ENCODE data around the gene MRPL16. TPM values are rescaled to one million over a fixed set of nuclear protein-coding genes. Genes with fewer than 3 reads are reported as not detected.

MRPL16 gene
- polyA plus RNA-seq, 2 donors, result 44.8 to 58.1 TPM

GRCh38 chr11:59815754-59816153 is 5.2 kb upstream of the MRPL16 start:
- 90 to 96% methylated on average over 1 of the region's 1 CpG for whole genome bisulfite sequencing, 2 donors
- H3K36me3 ChIP-seq (ENCODE audit: control insufficient read depth in 2 of 2, insufficient read depth in 2 of 2, low read length in 1 of 2), result no peaks in the 10 kb centered on the region
- no peak overlapping the region for H3K27ac ChIP-seq (ENCODE audit: low read depth in 2 of 2, low read length in 1 of 2)
- no peaks in the 10 kb centered on the region for H3K27me3 ChIP-seq (ENCODE audit: control insufficient read depth in 1 of 2, insufficient read depth in 2 of 2, low read length in 2 of 2)
- H3K4me1 ChIP-seq (ENCODE audit: control insufficient read depth in 2 of 2, insufficient read depth in 2 of 2, low read length in 1 of 2), result no peaks in the 10 kb centered on the region
- no peaks in the 10 kb centered on the region for H3K9me3 ChIP-seq (ENCODE audit: control insufficient read depth in 2 of 2, insufficient read depth in 1 of 2, low read depth in 1 of 2, low read length in 1 of 2)
- no peak overlapping the region for H3K4me3 ChIP-seq (ENCODE audit: low read depth in 1 of 2, low read length in 2 of 2)

- no peaks in the 10 kb centered on the region for H3K36me3 ChIP-seq (ENCODE audit: control insufficient read depth in 2 of 2, insufficient read depth in 2 of 2, low read length in 1 of 2)
- no peak overlapping the region for H3K27ac ChIP-seq (ENCODE audit: low read depth in 2 of 2, low read length in 1 of 2)
- peaks cover 0 to 5% of the 10 kb centered on the region in 2 donors for H3K4me1 ChIP-seq (ENCODE audit: control insufficient read depth in 2 of 2, insufficient read depth in 2 of 2, low read length in 1 of 2)
- whole genome bisulfite sequencing, 2 donors, result 32 to 42% methylated on average over 1 of the region's 1 CpG
- no peaks in the 10 kb centered on the region for H3K9me3 ChIP-seq (ENCODE audit: control insufficient read depth in 2 of 2, insufficient read depth in 1 of 2, low read depth in 1 of 2, low read length in 1 of 2)
- no peak overlapping the region for H3K4me3 ChIP-seq (ENCODE audit: low read depth in 1 of 2, low read length in 2 of 2)
- no peaks in the 10 kb centered on the region for H3K27me3 ChIP-seq (ENCODE audit: control insufficient read depth in 1 of 2, insufficient read depth in 2 of 2, low read length in 2 of 2)
Measured at GRCh38 chr11:59814021-59814420, 3.4 kb upstream of the MRPL16 start.

GRCh38 chr11:59813364-59813763 is 2.8 kb upstream of the MRPL16 start:
- H3K9me3 ChIP-seq (ENCODE audit: control insufficient read depth in 2 of 2, insufficient read depth in 1 of 2, low read depth in 1 of 2, low read length in 1 of 2), result no peaks in the 10 kb centered on the region
- WGBS, 2 donors, result 92% methylated on average over 1 of the region's 1 CpG
- no peak overlapping the region for H3K4me3 ChIP-seq (ENCODE audit: low read depth in 1 of 2, low read length in 2 of 2)
- peaks cover 0 to 5% of the 10 kb centered on the region in 2 donors for H3K4me1 ChIP-seq (ENCODE audit: control insufficient read depth in 2 of 2, insufficient read depth in 2 of 2, low read length in 1 of 2)
- no peaks in the 10 kb centered on the region for H3K36me3 ChIP-seq (ENCODE audit: control insufficient read depth in 2 of 2, insufficient read depth in 2 of 2, low read length in 1 of 2)
- H3K27me3 ChIP-seq (ENCODE audit: control insufficient read depth in 1 of 2, insufficient read depth in 2 of 2, low read length in 2 of 2), result no peaks in the 10 kb centered on the region
- no peak overlapping the region for H3K27ac ChIP-seq (ENCODE audit: low read depth in 2 of 2, low read length in 1 of 2)

GRCh38 chr11:59812220-59812619 is 1.6 kb upstream of the MRPL16 start:
- Histone ChIP-seq H3K4me1 (ENCODE audit: control insufficient read depth in 2 of 2, insufficient read depth in 2 of 2, low read length in 1 of 2) (peaks cover 0 to 5% of the 10 kb centered on the region in 2 donors), H3K27ac (ENCODE audit: low read depth in 2 of 2, low read length in 1 of 2) (no peak overlapping the region), H3K9me3 (ENCODE audit: control insufficient read depth in 2 of 2, insufficient read depth in 1 of 2, low read depth in 1 of 2, low read length in 1 of 2) (no peaks in the 10 kb centered on the region), H3K36me3 (ENCODE audit: control insufficient read depth in 2 of 2, insufficient read depth in 2 of 2, low read length in 1 of 2) (peaks cover 0 to 3% of the 10 kb centered on the region in 2 donors), H3K4me3 (ENCODE audit: low read depth in 1 of 2, low read length in 2 of 2) (no peak overlapping the region), H3K27me3 (ENCODE audit: control insufficient read depth in 1 of 2, insufficient read depth in 2 of 2, low read length in 2 of 2) (no peaks in the 10 kb centered on the region)
- WGBS, 2 donors, result 89 to 90% methylated on average over 2 of the region's 2 CpGs

- 8 to 9% methylated on average over 8 of the region's 8 CpGs for WGBS, 2 donors
- Histone ChIP-seq H3K9me3 (ENCODE audit: control insufficient read depth in 2 of 2, insufficient read depth in 1 of 2, low read depth in 1 of 2, low read length in 1 of 2) (no peaks in the 10 kb centered on the region), H3K36me3 (ENCODE audit: control insufficient read depth in 2 of 2, insufficient read depth in 2 of 2, low read length in 1 of 2) (peaks cover 7 to 14% of the 10 kb centered on the region in 2 donors), H3K4me3 (ENCODE audit: low read depth in 1 of 2, low read length in 2 of 2) (peak overlapping the region; percentile 69 to 82), H3K4me1 (ENCODE audit: control insufficient read depth in 2 of 2, insufficient read depth in 2 of 2, low read length in 1 of 2) (peaks cover 0 to 5% of the 10 kb centered on the region in 2 donors), H3K27ac (ENCODE audit: low read depth in 2 of 2, low read length in 1 of 2) (peak overlapping the region; percentile 75 to 94), H3K27me3 (ENCODE audit: control insufficient read depth in 1 of 2, insufficient read depth in 2 of 2, low read length in 2 of 2) (no peaks in the 10 kb centered on the region)
Measured at GRCh38 chr11:59810911-59811259, 307 bp upstream of the MRPL16 start.

- H3K4me1 ChIP-seq (ENCODE audit: control insufficient read depth in 2 of 2, insufficient read depth in 2 of 2, low read length in 1 of 2), result peaks cover 0 to 5% of the 10 kb centered on the region in 2 donors
- 62 to 79% methylated on average over 1 of the region's 1 CpG for WGBS, 2 donors
- H3K27me3 ChIP-seq (ENCODE audit: control insufficient read depth in 1 of 2, insufficient read depth in 2 of 2, low read length in 2 of 2), result no peaks in the 10 kb centered on the region
- no peaks in the 10 kb centered on the region for H3K9me3 ChIP-seq (ENCODE audit: control insufficient read depth in 2 of 2, insufficient read depth in 1 of 2, low read depth in 1 of 2, low read length in 1 of 2)
- H3K4me3 ChIP-seq (ENCODE audit: low read depth in 1 of 2, low read length in 2 of 2), result no peak overlapping the region
- H3K36me3 ChIP-seq (ENCODE audit: control insufficient read depth in 2 of 2, insufficient read depth in 2 of 2, low read length in 1 of 2), result peaks cover 10 to 14% of the 10 kb centered on the region in 2 donors
- no peak overlapping the region for H3K27ac ChIP-seq (ENCODE audit: low read depth in 2 of 2, low read length in 1 of 2)
Measured at GRCh38 chr11:59807047-59807610, 3.4 kb downstream of the MRPL16 start.

GRCh38 chr11:59804061-59804460 is 6.5 kb downstream of the MRPL16 start:
- Histone ChIP-seq H3K9me3 (ENCODE audit: control insufficient read depth in 2 of 2, insufficient read depth in 1 of 2, low read depth in 1 of 2, low read length in 1 of 2) (no peaks in the 10 kb centered on the region), H3K27ac (ENCODE audit: low read depth in 2 of 2, low read length in 1 of 2) (no peak overlapping the region), H3K4me1 (ENCODE audit: control insufficient read depth in 2 of 2, insufficient read depth in 2 of 2, low read length in 1 of 2) (no peaks in the 10 kb centered on the region), H3K36me3 (ENCODE audit: control insufficient read depth in 2 of 2, insufficient read depth in 2 of 2, low read length in 1 of 2) (peaks cover 12 to 14% of the 10 kb centered on the region in 2 donors), H3K4me3 (ENCODE audit: low read depth in 1 of 2, low read length in 2 of 2) (no peak overlapping the region), H3K27me3 (ENCODE audit: control insufficient read depth in 1 of 2, insufficient read depth in 2 of 2, low read length in 2 of 2) (no peaks in the 10 kb centered on the region)
- 90 to 98% methylated on average over 2 of the region's 2 CpGs for WGBS, 2 donors

- Histone ChIP-seq H3K36me3 (ENCODE audit: control insufficient read depth in 2 of 2, insufficient read depth in 2 of 2, low read length in 1 of 2) (peaks cover 12 to 14% of the 10 kb centered on the region in 2 donors), H3K9me3 (ENCODE audit: control insufficient read depth in 2 of 2, insufficient read depth in 1 of 2, low read depth in 1 of 2, low read length in 1 of 2) (no peaks in the 10 kb centered on the region), H3K27ac (ENCODE audit: low read depth in 2 of 2, low read length in 1 of 2) (no peak overlapping the region), H3K4me1 (ENCODE audit: control insufficient read depth in 2 of 2, insufficient read depth in 2 of 2, low read length in 1 of 2) (no peaks in the 10 kb centered on the region), H3K27me3 (ENCODE audit: control insufficient read depth in 1 of 2, insufficient read depth in 2 of 2, low read length in 2 of 2) (no peaks in the 10 kb centered on the region), H3K4me3 (ENCODE audit: low read depth in 1 of 2, low read length in 2 of 2) (no peak overlapping the region)
- 48% methylated on average over 4 of the region's 4 CpGs for WGBS, 2 donors
Measured at GRCh38 chr11:59802639-59803176, 7.9 kb downstream of the MRPL16 start.

GRCh38 chr11:59801981-59802638 is 8.5 kb downstream of the MRPL16 start:
- WGBS, 2 donors, result 57 to 59% methylated on average over 5 of the region's 5 CpGs
- Histone ChIP-seq H3K9me3 (ENCODE audit: control insufficient read depth in 2 of 2, insufficient read depth in 1 of 2, low read depth in 1 of 2, low read length in 1 of 2) (no peaks in the 10 kb centered on the region), H3K4me3 (ENCODE audit: low read depth in 1 of 2, low read length in 2 of 2) (no peak overlapping the region), H3K27me3 (ENCODE audit: control insufficient read depth in 1 of 2, insufficient read depth in 2 of 2, low read length in 2 of 2) (no peaks in the 10 kb centered on the region), H3K36me3 (ENCODE audit: control insufficient read depth in 2 of 2, insufficient read depth in 2 of 2, low read length in 1 of 2) (peaks cover 13% of the 10 kb centered on the region in 2 donors), H3K4me1 (ENCODE audit: control insufficient read depth in 2 of 2, insufficient read depth in 2 of 2, low read length in 1 of 2) (no peaks in the 10 kb centered on the region), H3K27ac (ENCODE audit: low read depth in 2 of 2, low read length in 1 of 2) (no peak overlapping the region)
